ENCODE data around the gene NDOR1.
A peak's percentile ranks its signal among the peaks of the same experiment; 100 is the strongest.

The NDOR1 gene

GRCh38 chr9:137221506-137222111 lies 16.1 kb downstream of the NDOR1 start:
- DNase-seq = no peak

- no peak for DNase-seq
Measured at GRCh38 chr9:137222190-137223077, 16.9 kb downstream of the NDOR1 start, which contains the start of gene RNF208. Gene RNF208 (minus strand): TSS chr9:137222240. CDS start chr9:137221212, 1,028 bp downstream.

- peak; percentile 96 to 97 for DNase-seq
Measured at GRCh38 chr9:137223078-137223970, 17.8 kb downstream of the NDOR1 start.

- DNase-seq = no peak
Measured at GRCh38 chr9:137224830-137225694, 19.6 kb downstream of the NDOR1 start, which contains the start of gene CYSRT1. Gene CYSRT1 (plus strand): TSS chr9:137225174. CDS start chr9:137225622, 448 bp downstream.

GRCh38 chr9:137225699-137226331 lies 20.3 kb downstream of the NDOR1 start:
- no peak for DNase-seq

GRCh38 chr9:137226338-137227053 lies 21.0 kb downstream of the NDOR1 start:
- no peak for DNase-seq

- DNase-seq = peak; percentile 71 to 77
Measured at GRCh38 chr9:137227054-137227852, 21.8 kb downstream of the NDOR1 start, which contains the start of gene RNF224. Gene RNF224 (plus strand): TSS chr9:137227502. CDS start chr9:137228336, 834 bp downstream.

GRCh38 chr9:137227853-137228505 lies 22.5 kb downstream of the NDOR1 start:
- no peak for DNase-seq

GRCh38 chr9:137228506-137228967 lies 23.0 kb downstream of the NDOR1 start:
- DNase-seq = no peak

GRCh38 chr9:137228968-137229896 lies 23.7 kb downstream of the NDOR1 start:
- DNase-seq = no peak

- DNase-seq = no peak
Measured at GRCh38 chr9:137229903-137230704, 24.6 kb downstream of the NDOR1 start.

GRCh38 chr9:137230705-137231371 lies 25.3 kb downstream of the NDOR1 start, which contains the start of gene SLC34A3:
Gene SLC34A3 (plus strand): TSS chr9:137230901. CDS start chr9:137231703, 802 bp downstream.
- DNase-seq = no peak

GRCh38 chr9:137231372-137232039 lies 26.0 kb downstream of the NDOR1 start:
- no peak for DNase-seq

- no peak for DNase-seq
Measured at GRCh38 chr9:137232101-137232500, 26.6 kb downstream of the NDOR1 start.

GRCh38 chr9:137232510-137232909 lies 27.0 kb downstream of the NDOR1 start:
- DNase-seq = no peak
